Pancreas (tissue), 10 donors: ENCODE data around the gene WARS2. TPM values are rescaled to one million over a fixed set of nuclear protein-coding genes. Genes with fewer than 3 reads are reported as not detected.

ENCODE experiments used
- ATAC-seq, 4 donors: fragments of 200-7000 bp; cut with Tn5 transposase; one replicate each; pipeline versions ENCODE4 v1.8.0 to v1.9.1; 2020; ENCODE audit warnings: mild to moderate bottlenecking in 4 of 4, moderate library complexity in 4 of 4
- DNase-seq, 6 donors: peaks; one replicate each; pipeline ENCODE4 v3.0.0-alpha.2; 2020
- FAIRE-seq: peaks from 2 replicates; lab custom pipeline; 2012; peaks lifted over from hg19 to GRCh38; lab: Jason Lieb, UNC
- H3K27ac ChIP-seq, 4 donors: fragments of 200-600 bp; sonication (generic); 1 replicate in 3 of 4; 2 replicates in 1 of 4; pipeline versions ENCODE4 v1.5.0 to v1.8.0; 2020
- H3K27me3 ChIP-seq, 4 donors: fragments of 200-600 bp; one replicate each; pipeline ENCODE4 v1.8.0; 2021
- H3K36me3 ChIP-seq, 3 donors: fragments of 200-600 bp; sonication (generic) in 1 of 3; one replicate each; pipeline versions ENCODE4 v1.5.0 to v1.8.0; 2020 to 2021
- H3K4me1 ChIP-seq, 3 donors: fragments of 200-600 bp; one replicate each; pipeline ENCODE4 v1.8.0; 2021
- H3K4me3 ChIP-seq, 4 donors: fragments of 200-600 bp; sonication (generic) in 2 of 4; one replicate each; pipeline versions ENCODE4 v1.5.0 to v1.8.0; 2020 to 2021
- H3K9me3 ChIP-seq, 4 donors: fragments of 200-600 bp; one replicate each; pipeline ENCODE4 v1.8.0; 2021
- WGBS, 2 donors: extraction: QIAGEN DNeasy Blood & Tissue Kit; methylation state at CpG; one replicate each; pipeline ENCODE4 v1.1.7; 2013; 5-methylcytosine and 5-hydroxymethylcytosine counted together
- intact Hi-C, 3 donors: fragments of 100-400 bp; cut with DNase I; formaldehyde crosslinking; loops; one replicate each; pipeline versions ENCODE4 v1.11.1 to v1.14.2; 2022
- polyA plus RNA-seq, 2 donors: library from polyadenylated mRNA; stranded (reverse); fragments of 200-250 nt; gene quantifications; one replicate each; pipeline ENCODE4 v1.2.3, GENCODE V29; 2013
- total RNA-seq, 6 donors: library from RNA; stranded (reverse); fragmentation: NEBNext Ultra II Directional in 4 of 6; extraction: Animal tissue kit (Norgen Biotek cat#: 25700) in 4 of 6; gene quantifications; one replicate each; pipeline versions ENCODE4 v1.2.1 to v1.2.4, GENCODE V29; 2021 to 2023
- TF ChIP-seq, protein P1 (sequence below), 4 donors: fragments of 200-600 bp; sonication (generic) in 3 of 4; IDR thresholded peaks; one replicate each; pipeline versions ENCODE4 v1.5.0 to v1.8.0; 2021; ENCODE audit warnings: antibody characterized with exemption in 4 of 4
- donor health status: healthy with polysubstance abuse.
- donor health status: DM: no; HTN: no; CAD: no; lungs with moderate emphysema.
- donor health status: DM: no; HTN: no; CAD: no.
- donor health status: control.
- donor health status: control.
- donor health status: Bipolar disorder and iron deficiency.
- donor health status: DM: yes; HTN: yes; CAD: no.
- donor health status: DM: no; HTN: no; CAD: no.
- donor health status: DM: no; HTN: no; CAD: no.
- donor health status: DM: yes; HTN: yes; CAD: no.

WARS2 gene
- total and polyA plus RNA-seq, 8 donors, result 3.4 to 14.0 (median 9.4) TPM

- Histone ChIP-seq H3K9me3 (no peaks in the 10 kb centered on the region), H3K27ac (no peak overlapping the region), H3K4me1 (no peaks in the 10 kb centered on the region), H3K4me3 (no peak overlapping the region), H3K36me3 (no peaks in the 10 kb centered on the region), H3K27me3 (no peaks in the 10 kb centered on the region)
- TF ChIP-seq, protein P1, sequence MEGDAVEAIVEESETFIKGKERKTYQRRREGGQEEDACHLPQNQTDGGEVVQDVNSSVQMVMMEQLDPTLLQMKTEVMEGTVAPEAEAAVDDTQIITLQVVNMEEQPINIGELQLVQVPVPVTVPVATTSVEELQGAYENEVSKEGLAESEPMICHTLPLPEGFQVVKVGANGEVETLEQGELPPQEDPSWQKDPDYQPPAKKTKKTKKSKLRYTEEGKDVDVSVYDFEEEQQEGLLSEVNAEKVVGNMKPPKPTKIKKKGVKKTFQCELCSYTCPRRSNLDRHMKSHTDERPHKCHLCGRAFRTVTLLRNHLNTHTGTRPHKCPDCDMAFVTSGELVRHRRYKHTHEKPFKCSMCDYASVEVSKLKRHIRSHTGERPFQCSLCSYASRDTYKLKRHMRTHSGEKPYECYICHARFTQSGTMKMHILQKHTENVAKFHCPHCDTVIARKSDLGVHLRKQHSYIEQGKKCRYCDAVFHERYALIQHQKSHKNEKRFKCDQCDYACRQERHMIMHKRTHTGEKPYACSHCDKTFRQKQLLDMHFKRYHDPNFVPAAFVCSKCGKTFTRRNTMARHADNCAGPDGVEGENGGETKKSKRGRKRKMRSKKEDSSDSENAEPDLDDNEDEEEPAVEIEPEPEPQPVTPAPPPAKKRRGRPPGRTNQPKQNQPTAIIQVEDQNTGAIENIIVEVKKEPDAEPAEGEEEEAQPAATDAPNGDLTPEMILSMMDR (IDR thresholded peaks at IDR 0.05), result no peak
- no peak for FAIRE-seq
- no peak for ATAC-seq
- intact Hi-C loops, result no loop called here
- WGBS, 2 donors, result 91 to 93% methylated on average over 10 of the region's 10 CpGs
- no peak for DNase-seq
Measured at GRCh38 chr1:119084798-119085197, 55.7 kb downstream of the WARS2 start.

DNA sequence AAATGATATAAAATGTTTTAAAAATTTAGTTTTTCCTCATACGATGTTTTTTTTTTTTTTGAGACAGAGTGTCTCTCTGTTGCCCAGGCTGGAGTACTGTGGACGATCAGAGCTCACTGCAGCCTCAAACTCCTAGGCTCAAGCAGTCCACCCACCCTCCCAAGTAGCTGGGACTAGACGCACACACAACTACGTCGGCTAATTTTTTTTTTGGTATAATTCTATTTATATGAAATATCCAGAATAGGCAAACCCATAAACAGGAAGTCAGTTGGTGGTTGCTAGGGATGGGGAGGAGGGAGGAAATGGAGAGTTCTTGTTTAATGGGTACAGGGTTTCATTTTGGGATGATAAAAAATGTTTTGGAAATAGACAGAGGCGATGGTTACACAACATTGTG, 56.5 kb downstream of the WARS2 start:
- Histone ChIP-seq H3K9me3 (no peaks in the 10 kb centered on the region), H3K4me1 (no peaks in the 10 kb centered on the region), H3K4me3 (no peak overlapping the region), H3K36me3 (no peaks in the 10 kb centered on the region), H3K27ac (no peak overlapping the region), H3K27me3 (no peaks in the 10 kb centered on the region)
- FAIRE-seq (no peak), DNase-seq (no peak), ATAC-seq (no peak)
- intact Hi-C loops, result no loop called here
- TF ChIP-seq, protein P1 (IDR thresholded peaks at IDR 0.05), result no peak
- WGBS, 2 donors, result 87 to 88% methylated on average over 6 of the region's 6 CpGs

GRCh38 chr1:119083479-119083878, 57.0 kb downstream of the WARS2 start:
- H3K36me3 ChIP-seq, result no peaks in the 10 kb centered on the region
- no peak overlapping the region for H3K4me3 ChIP-seq
- no peaks in the 10 kb centered on the region for H3K9me3 ChIP-seq
- FAIRE-seq (no peak), DNase-seq (no peak), ATAC-seq (no peak)
- WGBS, 2 donors, result 89 to 90% methylated on average over 1 of the region's 1 CpG
- TF ChIP-seq, protein P1 (IDR thresholded peaks at IDR 0.05), result no peak
- H3K27me3 ChIP-seq, result no peaks in the 10 kb centered on the region
- no peak overlapping the region for H3K27ac ChIP-seq
- intact Hi-C loops, result no loop called here
- no peaks in the 10 kb centered on the region for H3K4me1 ChIP-seq

DNA sequence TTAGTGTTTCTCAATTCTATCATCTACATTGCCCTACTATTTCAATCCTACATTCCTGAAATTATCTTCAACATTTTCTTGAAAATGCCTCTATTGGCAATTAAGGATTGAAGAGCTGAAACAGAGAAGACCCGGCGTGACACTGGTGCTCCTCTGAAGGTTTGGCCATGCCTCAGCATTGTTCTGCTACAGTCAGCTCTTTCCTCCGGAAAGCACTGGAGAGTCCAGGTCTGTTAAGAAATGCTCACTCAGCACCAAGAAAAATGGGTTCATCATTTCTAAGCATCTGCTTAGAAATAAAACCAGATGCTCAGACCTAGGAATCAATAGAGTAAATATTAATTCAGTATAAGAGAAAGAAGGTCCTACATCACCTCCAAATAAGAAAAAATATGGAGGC, 58.8 kb downstream of the WARS2 start:
- DNase-seq, result no peak
- Histone ChIP-seq H3K27me3 (no peaks in the 10 kb centered on the region), H3K27ac (no peak overlapping the region), H3K4me3 (no peak overlapping the region), H3K9me3 (no peaks in the 10 kb centered on the region), H3K36me3 (no peaks in the 10 kb centered on the region), H3K4me1 (no peaks in the 10 kb centered on the region)
- no peak for ATAC-seq
- intact Hi-C loops, result no loop called here
- FAIRE-seq, result no peak
- TF ChIP-seq, protein P1 (IDR thresholded peaks at IDR 0.05), result no peak
- WGBS, 2 donors, result 91 to 93% methylated on average over 3 of the region's 3 CpGs

- no peak for FAIRE-seq
- no peaks in the 10 kb centered on the region for H3K27me3 ChIP-seq
- no peak for DNase-seq
- TF ChIP-seq, protein P1 (IDR thresholded peaks at IDR 0.05), result no peak
- intact Hi-C loops, result no loop called here
- no peak for ATAC-seq
- no peaks in the 10 kb centered on the region for H3K9me3 ChIP-seq
- H3K4me3 ChIP-seq, result no peak overlapping the region
- H3K4me1 ChIP-seq, result no peaks in the 10 kb centered on the region
- H3K27ac ChIP-seq, result no peak overlapping the region
- H3K36me3 ChIP-seq, result no peaks in the 10 kb centered on the region
Measured at GRCh38 chr1:119081267-119081666, 59.2 kb downstream of the WARS2 start.
